CD14-positive monocyte (primary cell): ENCODE measurements around the gene CLEC4A. TPM values are rescaled to one million over a fixed set of nuclear protein-coding genes. Genes with fewer than 3 reads are reported as not detected.

Source experiments
- DNase-seq, 3 donors: peaks; one replicate each; pipeline ENCODE4 v3.0.0-alpha.2; 2011 to 2022
- H2AFZ ChIP-seq: 2 replicates; pipeline ENCODE4 v1.6.0; 2012; ENCODE audit warnings: mild to moderate bottlenecking, low read depth, low read length, inconsistent platforms; ENCODE audit not compliant: insufficient read depth, poor library complexity, severe bottlenecking
- H3K27ac ChIP-seq, 2 donors: 1 replicate in 1 of 2; 2 replicates in 1 of 2; pipeline ENCODE4 v1.5.1; 2012 to 2013; ENCODE audit warnings: low read length in 2 of 2, control low read depth in 1 of 2, inconsistent platforms in 1 of 2, low read depth in 1 of 2, mild to moderate bottlenecking in 1 of 2
- H3K27me3 ChIP-seq, 2 donors: one replicate each; pipeline versions ENCODE4 v1.6.0 to v1.6.1; 2011 to 2013; ENCODE audit warnings: low read length in 2 of 2; ENCODE audit not compliant: control insufficient read depth in 2 of 2, insufficient read depth in 2 of 2
- H3K36me3 ChIP-seq, 2 donors: replicated peaks in 1 of 2; 1 replicate in 1 of 2; 2 replicates in 1 of 2; pipeline versions ENCODE4 v1.5.1 to v1.6.1; 2012 to 2013; ENCODE audit warnings: low read length in 2 of 2, control low read depth in 1 of 2, inconsistent platforms in 1 of 2, mild to moderate bottlenecking in 1 of 2; ENCODE audit not compliant: insufficient read depth in 2 of 2, control insufficient read depth in 1 of 2
- H3K4me1 ChIP-seq, 2 donors: 1 replicate in 1 of 2; 2 replicates in 1 of 2; pipeline versions ENCODE4 v1.5.1 to v1.6.1; 2012 to 2013; ENCODE audit warnings: low read length in 2 of 2, control low read depth in 1 of 2, inconsistent platforms in 1 of 2, mild to moderate bottlenecking in 1 of 2, moderate library complexity in 1 of 2; ENCODE audit not compliant: insufficient read depth in 2 of 2, control insufficient read depth in 1 of 2
- H3K4me2 ChIP-seq: replicated peaks from 2 replicates; pipeline ENCODE3; 2012; ENCODE audit warnings: low read length, moderate library complexity, mild to moderate bottlenecking; ENCODE audit not compliant: poor library complexity, severe bottlenecking; ENCODE audit errors: extremely low read depth
- H3K4me3 ChIP-seq, 3 experiments: fragments of 200-600 bp in 1 of 3; sonication (generic) in 1 of 3; replicated peaks in 1 of 3; 1 replicate in 2 of 3; 2 replicates in 1 of 3; pipeline ENCODE4 v1.5.1; 2011 to 2013; ENCODE audit warnings: low read length in 3 of 3, mild to moderate bottlenecking in 3 of 3, control low read depth in 2 of 3, low read depth in 2 of 3, inconsistent platforms in 1 of 3, moderate library complexity in 1 of 3
- H3K79me2 ChIP-seq: 2 replicates; pipeline ENCODE4 v1.6.0; 2012; ENCODE audit warnings: mild to moderate bottlenecking, control low read depth, inconsistent platforms, low read length, moderate library complexity; ENCODE audit not compliant: insufficient read depth
- H3K9ac ChIP-seq: 2 replicates; pipeline ENCODE4 v1.6.0; 2017; ENCODE audit warnings: low read length, mild to moderate bottlenecking; ENCODE audit not compliant: insufficient read depth, poor library complexity, severe bottlenecking
- H3K9me3 ChIP-seq, 2 donors: replicated peaks in 1 of 2; 1 replicate in 1 of 2; 2 replicates in 1 of 2; pipeline versions ENCODE4 v1.5.1 to v1.6.1; 2012 to 2013; ENCODE audit warnings: low read length in 2 of 2, control low read depth in 1 of 2; ENCODE audit not compliant: control insufficient read depth in 1 of 2, insufficient read depth in 1 of 2
- H4K20me1 ChIP-seq: 2 replicates; pipeline ENCODE4 v1.6.0; 2012; ENCODE audit warnings: mild to moderate bottlenecking, low read length, control low read depth, moderate library complexity; ENCODE audit not compliant: insufficient read depth
- H3K27ac Mint-ChIP-seq, 7 donors: one replicate each; pipeline ENCODE4 v1.8.0; 2020; ENCODE audit warnings: mild to moderate bottlenecking in 7 of 7, mixed read lengths in 7 of 7, moderate library complexity in 6 of 7, inconsistent platforms in 2 of 7
- H3K27me3 Mint-ChIP-seq, 3 donors: one replicate each; pipeline ENCODE4 v1.8.0; 2021 to 2022; ENCODE audit warnings: low read depth in 3 of 3, mild to moderate bottlenecking in 3 of 3, mixed read lengths in 3 of 3, moderate library complexity in 3 of 3, inconsistent platforms in 1 of 3
- H3K36me3 Mint-ChIP-seq, 2 donors: one replicate each; pipeline ENCODE4 v1.8.0; 2020; ENCODE audit warnings: mixed read lengths in 2 of 2, inconsistent platforms in 1 of 2, mild to moderate bottlenecking in 1 of 2
- H3K4me1 Mint-ChIP-seq: one replicate; pipeline ENCODE4 v1.8.0; 2020; ENCODE audit warnings: mild to moderate bottlenecking, mixed read lengths
- H3K4me3 Mint-ChIP-seq, 2 donors: one replicate each; pipeline ENCODE4 v1.8.0; 2020; ENCODE audit warnings: mild to moderate bottlenecking in 2 of 2, mixed read lengths in 2 of 2, moderate library complexity in 1 of 2
- H3K9me3 Mint-ChIP-seq, 7 donors: one replicate each; pipeline ENCODE4 v1.8.0; 2020 to 2022; ENCODE audit warnings: mixed read lengths in 7 of 7, mild to moderate bottlenecking in 6 of 7, moderate library complexity in 6 of 7, inconsistent platforms in 2 of 7
- WGBS: methylation state at CpG from one replicate; pipeline ENCODE4 v1.1.5; 2013; ENCODE audit warnings: missing lambda C conversion rate; ENCODE audit not compliant: insufficient coverage; 5-methylcytosine and 5-hydroxymethylcytosine counted together
- intact Hi-C, 2 donors: fragments of 100-400 bp; cut with micrococcal nuclease; formaldehyde crosslinking; loops; one replicate each; pipeline versions ENCODE4 v1.15.0 to v1.15.1; 2023
- polyA plus RNA-seq, 3 donors: library from polyadenylated mRNA; depleted of rRNA in 1 of 3; unstranded in 2 of 3; stranded (reverse) in 1 of 3; fragments of 300-500 nt in 2 of 3; fragments of >200 nt in 1 of 3; fragmentation: Illumina TruSeq in 2 of 3; gene quantifications; 1 replicate in 2 of 3; 2 replicates in 1 of 3; pipeline ENCODE4 v1.2.3, GENCODE V29; 2012 to 2021
- TF ChIP-seq, protein P1 (sequence below): fragments of 200-600 bp; IDR thresholded peaks from one replicate; pipeline ENCODE4 v1.8.0; 2022; ENCODE audit warnings: antibody characterized with exemption, mild to moderate bottlenecking

Gene CLEC4A
- polyA plus RNA-seq, 3 donors, result 122 to 365 (median 297) TPM

DNA sequence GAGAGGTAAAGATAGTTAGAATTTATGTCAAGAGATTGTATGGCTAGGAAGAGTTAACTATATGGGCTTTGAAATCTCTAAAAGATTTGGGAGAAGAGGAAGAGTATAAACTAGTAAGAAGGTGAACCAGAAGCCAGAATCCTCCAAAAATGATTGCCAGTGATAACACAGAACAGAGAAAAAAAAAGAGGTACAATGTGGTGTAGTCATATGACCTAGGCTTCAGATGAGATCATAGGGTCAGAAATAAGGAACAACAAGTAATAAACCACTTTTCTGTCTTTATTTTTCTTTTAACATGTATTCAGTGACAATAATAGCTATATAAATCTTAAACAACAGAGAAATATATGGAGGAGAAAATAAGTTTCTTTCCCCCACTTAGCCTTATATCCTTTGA, 43.3 kb upstream of the CLEC4A start:
- H3K4me3 Mint-ChIP-seq, result no peak overlapping the region
- Histone ChIP-seq H2AFZ (no peak overlapping the region), H3K36me3 (peaks cover 0 to 12% of the 10 kb centered on the region in 2 donors), H3K4me3 (peak overlapping the region in 1 of 3 experiments; percentile 53), H4K20me1 (no peaks in the 10 kb centered on the region), H3K79me2 (peaks cover 48% of the 10 kb centered on the region), H3K27me3 (no peaks in the 10 kb centered on the region), H3K4me1 (peaks cover 52 to 74% of the 10 kb centered on the region in 2 donors), H3K27ac (peak overlapping the region in 1 of 2 donors; percentile 97), H3K9ac (no peak overlapping the region), H3K4me2 (peak overlapping the region; percentile 85), H3K9me3 (no peaks in the 10 kb centered on the region)
- no peaks in the 10 kb centered on the region for H3K27me3 Mint-ChIP-seq
- intact Hi-C loops, result loop anchor here (5.0 kb wide), 1 partner anchor 33 kb away; no protein-coding TSS in a partner anchor
- DNase-seq, result peak in 2 of 3 donors; percentile 77 to 84
- peaks cover 7 to 8% of the 10 kb centered on the region in 2 donors for H3K36me3 Mint-ChIP-seq
- TF ChIP-seq, protein P1, sequence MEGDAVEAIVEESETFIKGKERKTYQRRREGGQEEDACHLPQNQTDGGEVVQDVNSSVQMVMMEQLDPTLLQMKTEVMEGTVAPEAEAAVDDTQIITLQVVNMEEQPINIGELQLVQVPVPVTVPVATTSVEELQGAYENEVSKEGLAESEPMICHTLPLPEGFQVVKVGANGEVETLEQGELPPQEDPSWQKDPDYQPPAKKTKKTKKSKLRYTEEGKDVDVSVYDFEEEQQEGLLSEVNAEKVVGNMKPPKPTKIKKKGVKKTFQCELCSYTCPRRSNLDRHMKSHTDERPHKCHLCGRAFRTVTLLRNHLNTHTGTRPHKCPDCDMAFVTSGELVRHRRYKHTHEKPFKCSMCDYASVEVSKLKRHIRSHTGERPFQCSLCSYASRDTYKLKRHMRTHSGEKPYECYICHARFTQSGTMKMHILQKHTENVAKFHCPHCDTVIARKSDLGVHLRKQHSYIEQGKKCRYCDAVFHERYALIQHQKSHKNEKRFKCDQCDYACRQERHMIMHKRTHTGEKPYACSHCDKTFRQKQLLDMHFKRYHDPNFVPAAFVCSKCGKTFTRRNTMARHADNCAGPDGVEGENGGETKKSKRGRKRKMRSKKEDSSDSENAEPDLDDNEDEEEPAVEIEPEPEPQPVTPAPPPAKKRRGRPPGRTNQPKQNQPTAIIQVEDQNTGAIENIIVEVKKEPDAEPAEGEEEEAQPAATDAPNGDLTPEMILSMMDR, result no peak
- H3K4me1 Mint-ChIP-seq, result peaks cover 67% of the 10 kb centered on the region
- peak overlapping the region; percentile 82 to 100 (median 94) for H3K27ac Mint-ChIP-seq
- peaks cover 0 to 1% (median 0%) of the 10 kb centered on the region in 7 donors for H3K9me3 Mint-ChIP-seq

DNA sequence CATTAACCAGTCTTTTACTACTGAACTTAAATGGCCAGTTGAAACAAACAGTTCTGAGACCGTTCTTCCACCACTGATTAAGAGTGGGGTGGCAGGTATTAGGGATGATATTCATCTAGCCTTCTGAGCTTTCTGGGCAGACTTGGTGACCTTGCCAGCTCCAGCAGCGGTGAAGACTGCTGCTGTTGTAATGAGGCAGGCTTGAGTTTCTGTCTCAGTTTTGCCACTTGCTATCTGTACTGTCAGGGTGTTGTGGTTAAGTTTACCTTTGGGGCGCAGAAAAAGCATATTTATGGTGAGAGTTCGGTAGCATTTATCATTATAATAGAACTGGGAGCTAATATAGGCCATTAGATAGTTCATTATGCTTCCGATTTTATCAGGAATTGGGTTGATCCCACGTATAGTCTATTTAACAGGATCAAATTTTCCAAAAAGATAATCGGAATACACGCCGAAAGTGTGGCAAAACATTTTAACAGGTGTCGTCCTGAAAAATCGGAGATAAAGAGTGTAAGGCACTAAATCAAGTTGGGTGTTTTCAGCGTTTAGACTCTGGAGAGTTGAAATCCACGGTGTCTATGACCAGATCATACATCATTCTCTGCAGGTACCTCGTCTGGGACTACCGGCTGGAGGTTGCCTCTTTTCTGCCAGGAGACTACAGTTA, 42.0 kb upstream of the CLEC4A start:
- Histone ChIP-seq H3K9me3 (no peaks in the 10 kb centered on the region), H3K27ac (peak overlapping the region; percentile 96 to 97), H2AFZ (peak overlapping the region; percentile 87), H4K20me1 (peaks cover 3% of the 10 kb centered on the region), H3K36me3 (peaks cover 0 to 24% of the 10 kb centered on the region in 2 donors), H3K79me2 (peaks cover 60% of the 10 kb centered on the region), H3K4me1 (peaks cover 48 to 64% of the 10 kb centered on the region in 2 donors), H3K4me3 (peak overlapping the region; percentile 99), H3K27me3 (no peaks in the 10 kb centered on the region), H3K4me2 (peak overlapping the region; percentile 85), H3K9ac (peak overlapping the region; percentile 95)
- peaks cover 66% of the 10 kb centered on the region for H3K4me1 Mint-ChIP-seq
- peak overlapping the region; percentile 98 to 100 (median 99) for H3K27ac Mint-ChIP-seq
- H3K27me3 Mint-ChIP-seq, result no peaks in the 10 kb centered on the region
- intact Hi-C loops, result loop anchor here (5.0 kb wide), 1 partner anchor 34 kb away; no protein-coding TSS in a partner anchor
- WGBS, result 0% methylated on average over 7 of the region's 15 CpGs
- TF ChIP-seq, protein P1, result no peak
- no peak for DNase-seq
- peaks cover 14 to 19% of the 10 kb centered on the region in 2 donors for H3K36me3 Mint-ChIP-seq
- peaks cover 0 to 1% (median 0%) of the 10 kb centered on the region in 7 donors for H3K9me3 Mint-ChIP-seq
- H3K4me3 Mint-ChIP-seq, result peak overlapping the region; percentile 99 to 100
